GDM1 (cell line): ENCODE data around the gene ANO6.
"Not testable (repeated sequence)": the region's sequence is repeated elsewhere in the genome, so short reads cannot be mapped to it uniquely, and the experiment has no call there.

Experiments used
- DNase-seq: peaks from one replicate; lab custom pipeline; 2025; lab: John Stamatoyannopoulos, UW

ANO6 gene

DNA sequence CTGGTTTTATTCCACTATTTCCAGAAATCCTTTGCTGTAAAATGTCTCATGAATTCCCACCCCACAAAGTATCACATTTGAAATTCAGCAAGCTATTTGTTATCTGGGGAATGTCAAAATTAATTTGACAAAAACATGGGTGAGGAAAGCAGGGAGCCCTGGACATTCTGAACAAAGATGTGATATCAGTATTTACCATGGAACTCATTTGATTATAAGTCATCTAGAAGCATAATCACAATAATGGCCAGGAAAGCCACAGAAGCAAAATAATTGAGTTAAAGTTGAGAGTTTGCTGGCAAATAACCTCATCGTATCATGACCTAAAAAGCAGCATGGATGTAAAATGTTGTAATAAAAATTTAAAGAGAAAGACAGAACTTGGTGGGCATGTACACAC, 96.1 kb downstream of the ANO6 start:
- DNase-seq = no peak

DNA sequence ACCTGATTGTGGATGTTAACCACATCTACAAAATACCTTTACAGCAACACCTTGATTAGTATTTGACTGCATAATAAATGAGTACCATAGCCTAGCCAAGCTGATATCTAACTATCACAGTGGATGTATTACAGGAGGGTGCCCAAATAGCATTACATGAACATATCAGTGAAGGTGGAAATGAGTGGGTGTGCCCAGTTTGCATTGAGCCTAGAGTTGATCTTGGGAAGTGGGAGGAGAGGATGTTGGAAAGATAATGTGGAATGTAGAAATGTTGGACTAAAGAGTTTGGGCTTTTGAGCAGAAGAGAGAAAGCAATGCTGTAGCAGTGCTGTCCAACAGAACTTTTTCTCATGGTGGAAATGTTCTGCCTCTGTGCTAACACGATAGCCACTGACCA, 98.9 kb downstream of the ANO6 start:
- no peak for DNase-seq

GRCh38 chr12:45315462-45315861, 99.6 kb downstream of the ANO6 start:
- DNase-seq = no peak

DNA sequence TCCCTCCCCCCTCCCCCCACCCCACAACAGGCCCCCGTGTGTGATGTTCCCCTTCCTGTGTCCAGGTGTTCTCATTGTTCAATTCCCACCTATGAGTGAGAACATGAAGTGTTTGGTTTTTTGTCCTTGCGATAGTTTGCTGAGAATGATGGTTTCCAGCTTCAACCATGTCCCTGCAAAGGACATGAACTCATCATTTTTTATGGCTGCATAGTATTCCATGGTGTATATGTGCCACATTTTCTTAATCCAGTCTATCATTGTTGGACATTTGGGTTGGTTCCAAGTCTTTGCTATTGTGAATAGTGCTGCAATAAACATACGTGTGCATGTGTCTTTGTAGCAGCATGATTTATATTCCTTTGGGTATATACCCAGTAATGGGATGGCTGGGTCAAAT, 101.4 kb downstream of the ANO6 start:
- DNase-seq = not testable (repeated sequence)

GRCh38 chr12:45322810-45323209, 106.9 kb downstream of the ANO6 start:
- no peak for DNase-seq

GRCh38 chr12:45324391-45324790, 108.5 kb downstream of the ANO6 start:
- no peak for DNase-seq

DNA sequence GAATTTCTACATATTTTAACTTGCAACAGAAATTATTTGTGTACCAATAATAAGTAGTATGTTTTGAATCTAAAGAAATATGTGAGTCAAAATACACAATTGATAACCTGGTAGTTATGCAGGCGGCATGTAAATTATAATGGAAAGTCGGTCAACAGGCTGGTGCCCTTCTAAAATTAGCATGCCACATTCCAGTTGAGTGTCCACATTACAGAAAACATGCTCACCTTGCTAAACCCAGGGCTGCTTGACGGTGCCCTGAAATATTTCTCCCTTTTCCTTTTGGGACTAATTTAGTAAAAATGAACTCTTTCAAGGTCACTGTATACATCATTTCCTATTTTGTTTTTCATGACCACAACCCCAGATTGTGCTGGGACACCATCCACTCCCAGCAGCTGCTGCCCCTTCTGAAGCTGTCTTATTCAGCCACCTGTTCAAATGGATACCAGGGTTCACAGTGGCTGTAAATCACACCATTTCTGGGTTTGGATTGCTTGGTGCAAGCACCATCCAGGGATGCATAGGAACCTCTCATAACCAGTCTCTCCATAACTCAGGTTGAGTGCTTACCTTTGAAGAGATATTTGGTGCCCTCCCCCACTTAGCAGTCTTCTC, 110.6 kb downstream of the ANO6 start:
- DNase-seq = no peak

DNA sequence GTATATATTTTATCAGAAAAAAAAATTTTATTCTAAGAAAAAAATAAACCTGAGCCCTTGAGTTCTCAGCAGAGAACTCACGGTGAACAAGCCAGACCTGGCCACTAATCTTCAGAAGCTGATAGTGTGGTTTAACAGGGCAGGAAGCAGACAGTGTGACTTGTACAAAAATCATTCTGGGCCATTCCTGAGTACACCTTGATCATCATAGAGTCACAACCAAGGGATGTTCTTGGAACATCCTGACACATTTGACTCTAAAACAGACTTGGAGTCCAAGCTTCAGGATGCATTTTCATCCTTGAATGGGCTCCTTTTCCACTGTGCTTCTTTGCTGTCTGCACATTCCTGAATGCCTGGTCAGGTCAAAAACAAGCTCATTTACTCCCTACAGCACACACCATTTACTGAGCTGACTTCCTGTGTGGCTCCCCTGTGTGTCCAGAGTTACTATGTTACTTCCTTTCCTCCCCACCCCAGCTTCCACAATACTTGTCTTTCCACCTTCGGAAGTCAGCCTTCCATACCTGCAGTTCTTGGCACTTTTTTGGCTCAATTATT, 112.0 kb downstream of the ANO6 start:
- no peak for DNase-seq

DNA sequence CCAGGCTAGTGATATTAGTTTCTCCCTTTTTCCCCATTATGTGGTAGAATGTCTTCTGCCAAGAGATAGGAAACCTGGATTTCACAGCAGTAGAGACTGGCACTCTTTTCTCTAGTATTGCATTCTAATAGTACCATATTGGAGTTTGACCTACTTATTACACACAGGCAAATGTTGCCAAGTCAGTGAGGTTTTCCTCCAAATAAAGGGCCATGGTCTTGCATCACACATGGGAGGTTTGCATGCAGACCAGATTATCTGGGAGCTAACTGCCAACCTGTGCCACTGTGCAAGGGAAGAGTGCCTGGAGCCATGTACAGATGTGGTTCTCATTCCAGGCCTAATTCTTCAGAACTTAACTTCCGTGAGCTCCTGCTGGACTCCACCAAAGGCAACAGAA, 113.3 kb downstream of the ANO6 start:
- DNase-seq = no peak

- no peak for DNase-seq
Measured at GRCh38 chr12:45329702-45330101, 113.8 kb downstream of the ANO6 start.

- no peak for DNase-seq
Measured at GRCh38 chr12:45331552-45331951, 115.7 kb downstream of the ANO6 start.

DNA sequence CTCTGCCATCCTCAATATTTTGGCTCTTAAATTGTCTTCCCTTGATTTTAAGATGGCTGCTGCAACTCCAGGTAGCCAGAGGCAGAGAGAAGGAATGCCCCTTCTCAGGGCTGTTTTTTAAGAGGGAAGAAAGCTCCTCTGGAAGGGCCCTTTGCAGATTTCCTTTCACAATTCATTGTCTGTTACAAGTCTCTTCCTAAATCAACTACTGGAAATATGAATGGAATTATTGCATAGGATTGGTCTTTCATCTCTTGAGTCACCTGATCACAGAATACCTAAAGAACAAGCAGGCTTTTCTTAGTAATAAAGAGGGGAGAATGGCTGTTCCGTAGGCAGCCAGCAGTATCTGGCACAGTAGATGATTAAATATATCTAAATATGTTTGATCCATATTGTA, 118.5 kb downstream of the ANO6 start:
- DNase-seq = no peak

GRCh38 chr12:45336331-45336730, 120.4 kb downstream of the ANO6 start:
- no peak for DNase-seq

GRCh38 chr12:45336762-45337596, 121.1 kb downstream of the ANO6 start:
- DNase-seq = no peak

GRCh38 chr12:45337835-45338234, 121.9 kb downstream of the ANO6 start:
- DNase-seq = no peak

DNA sequence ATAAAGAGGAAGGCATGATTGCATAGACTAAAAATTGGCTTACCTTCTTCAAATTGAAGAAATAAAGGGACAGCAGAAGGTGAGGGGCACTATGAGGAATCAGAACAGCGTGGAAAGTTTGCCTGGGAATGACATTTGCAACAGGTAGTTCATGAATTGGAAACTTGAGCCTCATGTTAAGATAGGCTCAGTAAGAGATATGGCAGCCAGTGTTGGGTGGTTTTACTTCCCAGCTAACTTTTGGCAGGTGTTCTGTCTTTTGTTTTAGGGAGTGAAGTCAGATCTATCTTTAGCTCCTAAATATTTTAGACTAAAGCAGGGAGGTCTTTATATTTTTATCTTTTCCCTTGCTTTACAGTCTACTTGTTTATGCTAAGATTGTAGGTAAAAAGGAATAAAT, 122.4 kb downstream of the ANO6 start:
- DNase-seq = no peak

GRCh38 chr12:45339035-45339434, 123.1 kb downstream of the ANO6 start:
- no peak for DNase-seq

DNA sequence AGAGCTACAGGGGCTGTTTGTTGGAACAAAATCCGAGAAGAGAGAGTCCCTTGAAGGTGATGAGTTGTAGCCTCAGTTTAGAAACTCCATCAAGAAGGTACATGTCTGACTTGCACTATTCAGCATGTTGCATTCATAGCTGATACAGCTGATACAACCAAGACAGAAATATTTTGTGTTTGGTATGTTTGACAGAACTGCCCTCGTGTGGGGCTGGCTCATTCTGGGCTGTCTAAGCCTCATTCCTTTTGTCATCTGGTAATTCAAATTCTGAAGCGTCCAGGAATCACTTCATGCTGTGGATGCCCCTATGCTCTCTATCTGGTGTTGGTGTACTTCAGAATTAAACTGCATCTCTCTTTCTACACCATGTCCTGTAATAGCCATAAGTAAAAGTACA, 126.3 kb downstream of the ANO6 start:
- DNase-seq = no peak

- DNase-seq = no peak
Measured at GRCh38 chr12:45342848-45343247, 127.0 kb downstream of the ANO6 start.

- DNase-seq = no peak
Measured at GRCh38 chr12:45343269-45344051, 127.6 kb downstream of the ANO6 start.

GRCh38 chr12:45348311-45348710, 132.4 kb downstream of the ANO6 start:
- DNase-seq = no peak

DNA sequence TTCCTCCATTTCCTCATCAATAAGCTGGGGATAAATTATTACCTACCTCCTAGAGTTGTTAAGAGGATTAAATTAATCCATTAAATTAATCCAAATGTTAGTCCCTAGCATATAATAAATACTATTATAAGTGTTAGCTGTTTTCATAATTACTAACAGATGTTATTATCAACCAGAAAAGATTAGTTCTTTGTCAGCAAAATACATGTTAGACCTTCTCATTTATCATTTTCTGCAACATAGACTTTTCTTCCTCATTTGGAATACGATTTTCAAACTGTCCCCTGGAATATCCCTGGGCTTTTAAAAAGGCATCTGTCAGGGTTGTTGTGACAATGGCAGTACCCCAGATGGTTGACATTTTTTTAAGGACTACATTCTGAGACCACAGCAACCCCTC, 133.1 kb downstream of the ANO6 start:
- DNase-seq = no peak

- DNase-seq = no peak
Measured at GRCh38 chr12:45349916-45350315, 134.0 kb downstream of the ANO6 start.
